SK-N-SH (cell line): ENCODE data around the gene UGT1A10.

Experiments
- EP300 ChIP-seq, 2 experiments: IDR thresholded peaks; 2 replicates each; pipeline versions ENCODE4 v1.4.0 to v1.6.1; 2012; ENCODE audit warnings: borderline replicate concordance in 1 of 2, low read depth in 1 of 2, low read length in 1 of 2
- EZH2phosphoT487 ChIP-seq: fragments of 200-600 bp; sonication (generic); IDR thresholded peaks from 2 replicates; pipeline ENCODE4 v1.6.1; 2017; ENCODE audit warnings: low read depth, mixed run types, mild to moderate bottlenecking, antibody characterized with exemption, moderate library complexity, borderline replicate concordance
- FOXM1 ChIP-seq: IDR thresholded peaks from 2 replicates; pipeline ENCODE4 v1.4.0; 2012; ENCODE audit warnings: low read depth, mild to moderate bottlenecking
- MXI1 ChIP-seq: IDR thresholded peaks from 2 replicates; pipeline ENCODE4 v1.6.1; 2012; ENCODE audit warnings: mild to moderate bottlenecking, low read depth, low read length, improper control_type of control experiment
- SIN3A ChIP-seq: IDR thresholded peaks from 2 replicates; pipeline ENCODE4 v1.6.1; 2012; ENCODE audit warnings: low read depth, mild to moderate bottlenecking, low read length, moderate library complexity, borderline replicate concordance
- SMC3 ChIP-seq: IDR thresholded peaks from 2 replicates; pipeline ENCODE4 v1.6.1; 2012; ENCODE audit warnings: low read depth, low read length, improper control_type of control experiment
- YY1 ChIP-seq: IDR thresholded peaks from 2 replicates; pipeline ENCODE4 v1.4.0; 2012; ENCODE audit warnings: low read depth, mild to moderate bottlenecking
- TF ChIP-seq, protein P1 (sequence below): fragments of 200-600 bp; sonication (generic); IDR thresholded peaks from 2 replicates; pipeline ENCODE4 v1.6.1; 2017; ENCODE audit warnings: antibody characterized with exemption, mild to moderate bottlenecking, moderate library complexity
- TF ChIP-seq, protein P2 (sequence below): IDR thresholded peaks from 2 replicates; pipeline ENCODE4 v1.4.0; 2012; ENCODE audit warnings: low read depth
- TF ChIP-seq, protein P3 (sequence below): fragments of 150-350 bp; IDR thresholded peaks from 2 replicates; pipeline ENCODE4 v1.6.1; 2017; ENCODE audit warnings: antibody characterized with exemption, low read length, low read depth, borderline replicate concordance

DNA sequence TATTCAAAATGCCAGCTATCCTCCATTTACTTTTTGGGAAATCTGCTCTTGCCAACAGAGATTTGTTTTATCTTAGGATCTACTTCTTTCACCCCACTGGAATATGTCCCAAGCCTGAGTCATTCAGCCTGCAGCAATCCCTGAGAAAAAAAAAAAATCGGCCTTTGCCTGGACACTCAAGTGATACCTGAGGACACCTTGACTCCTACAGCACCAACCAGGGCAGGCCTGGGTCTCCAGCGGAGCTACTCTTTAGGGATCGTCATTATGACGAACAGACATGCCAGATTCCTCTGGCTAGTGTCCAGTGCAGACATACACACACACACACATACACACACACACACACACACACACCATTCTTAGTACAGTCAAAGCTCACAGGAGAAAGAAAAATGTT, 54.2 kb downstream of the UGT1A10 start:
- TF ChIP-seq SIN3A (no peak), EP300 (IDR thresholded peaks at IDR 0.05; ENCODE audit: borderline replicate concordance in 1 of 2, low read depth in 1 of 2, low read length in 1 of 2) (no peak), SMC3 (no peak), YY1 (no peak), FOXM1 (no peak), EZH2phosphoT487 (no peak), MXI1 (no peak)
- TF ChIP-seq, protein P1, sequence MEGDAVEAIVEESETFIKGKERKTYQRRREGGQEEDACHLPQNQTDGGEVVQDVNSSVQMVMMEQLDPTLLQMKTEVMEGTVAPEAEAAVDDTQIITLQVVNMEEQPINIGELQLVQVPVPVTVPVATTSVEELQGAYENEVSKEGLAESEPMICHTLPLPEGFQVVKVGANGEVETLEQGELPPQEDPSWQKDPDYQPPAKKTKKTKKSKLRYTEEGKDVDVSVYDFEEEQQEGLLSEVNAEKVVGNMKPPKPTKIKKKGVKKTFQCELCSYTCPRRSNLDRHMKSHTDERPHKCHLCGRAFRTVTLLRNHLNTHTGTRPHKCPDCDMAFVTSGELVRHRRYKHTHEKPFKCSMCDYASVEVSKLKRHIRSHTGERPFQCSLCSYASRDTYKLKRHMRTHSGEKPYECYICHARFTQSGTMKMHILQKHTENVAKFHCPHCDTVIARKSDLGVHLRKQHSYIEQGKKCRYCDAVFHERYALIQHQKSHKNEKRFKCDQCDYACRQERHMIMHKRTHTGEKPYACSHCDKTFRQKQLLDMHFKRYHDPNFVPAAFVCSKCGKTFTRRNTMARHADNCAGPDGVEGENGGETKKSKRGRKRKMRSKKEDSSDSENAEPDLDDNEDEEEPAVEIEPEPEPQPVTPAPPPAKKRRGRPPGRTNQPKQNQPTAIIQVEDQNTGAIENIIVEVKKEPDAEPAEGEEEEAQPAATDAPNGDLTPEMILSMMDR = no peak
- TF ChIP-seq, protein P2, sequence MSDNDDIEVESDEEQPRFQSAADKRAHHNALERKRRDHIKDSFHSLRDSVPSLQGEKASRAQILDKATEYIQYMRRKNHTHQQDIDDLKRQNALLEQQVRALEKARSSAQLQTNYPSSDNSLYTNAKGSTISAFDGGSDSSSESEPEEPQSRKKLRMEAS = no peak
- TF ChIP-seq, protein P3, sequence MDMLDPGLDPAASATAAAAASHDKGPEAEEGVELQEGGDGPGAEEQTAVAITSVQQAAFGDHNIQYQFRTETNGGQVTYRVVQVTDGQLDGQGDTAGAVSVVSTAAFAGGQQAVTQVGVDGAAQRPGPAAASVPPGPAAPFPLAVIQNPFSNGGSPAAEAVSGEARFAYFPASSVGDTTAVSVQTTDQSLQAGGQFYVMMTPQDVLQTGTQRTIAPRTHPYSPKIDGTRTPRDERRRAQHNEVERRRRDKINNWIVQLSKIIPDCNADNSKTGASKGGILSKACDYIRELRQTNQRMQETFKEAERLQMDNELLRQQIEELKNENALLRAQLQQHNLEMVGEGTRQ = no peak
